Mesenchymal stem cell (in vitro differentiated cells and primary cell): ENCODE results near the gene CDH23.

ENCODE experiments used
- DNase-seq: peaks from one replicate; pipeline ENCODE4 v3.0.0-alpha.2; 2013
- H2AFZ ChIP-seq: one replicate; pipeline ENCODE4 v1.6.1; 2013; ENCODE audit warnings: low read depth, mild to moderate bottlenecking, control low read depth, inconsistent platforms, low read length, moderate library complexity
- H2AK5ac ChIP-seq: 2 replicates; pipeline ENCODE4 v1.6.1; 2013; ENCODE audit warnings: low read length, moderate library complexity, mild to moderate bottlenecking, inconsistent platforms; ENCODE audit not compliant: severe bottlenecking
- H2BK120ac ChIP-seq: one replicate; pipeline ENCODE4 v1.6.1; 2013; ENCODE audit warnings: low read depth, mild to moderate bottlenecking, inconsistent platforms, low read length, moderate library complexity
- H2BK12ac ChIP-seq, 2 experiments: one replicate each; pipeline ENCODE4 v1.6.1; 2013; ENCODE audit warnings: inconsistent platforms in 2 of 2, low read length in 2 of 2, mild to moderate bottlenecking in 2 of 2, moderate library complexity in 2 of 2, control low read depth in 1 of 2
- H2BK15ac ChIP-seq: one replicate; pipeline ENCODE4 v1.6.1; 2013; ENCODE audit warnings: mild to moderate bottlenecking, low read depth, inconsistent platforms; ENCODE audit not compliant: poor library complexity, severe bottlenecking
- H2BK5ac ChIP-seq: 2 replicates; pipeline ENCODE4 v1.6.1; 2013; ENCODE audit warnings: low read depth, mild to moderate bottlenecking, low read length, control low read depth, inconsistent platforms; ENCODE audit not compliant: poor library complexity, severe bottlenecking
- H3K14ac ChIP-seq, 2 experiments: one replicate each; pipeline ENCODE4 v1.6.1; 2013; ENCODE audit warnings: inconsistent platforms in 2 of 2, low read length in 2 of 2, control low read depth in 1 of 2, mild to moderate bottlenecking in 1 of 2, moderate library complexity in 1 of 2
- H3K18ac ChIP-seq, 2 experiments: one replicate each; pipeline ENCODE4 v1.6.1; 2013; ENCODE audit warnings: inconsistent platforms in 2 of 2, low read length in 2 of 2, control low read depth in 1 of 2, low read depth in 1 of 2, mild to moderate bottlenecking in 1 of 2
- H3K23ac ChIP-seq, 2 experiments: one replicate each; pipeline ENCODE4 v1.6.1; 2013; ENCODE audit warnings: inconsistent platforms in 2 of 2, low read length in 2 of 2, mild to moderate bottlenecking in 2 of 2, moderate library complexity in 2 of 2, control low read depth in 1 of 2
- H3K27ac ChIP-seq: 2 replicates; pipeline ENCODE4 v1.5.1; 2013; ENCODE audit warnings: mild to moderate bottlenecking, moderate library complexity, low read length, control low read depth, inconsistent platforms; ENCODE audit not compliant: poor library complexity, severe bottlenecking
- H3K27me3 ChIP-seq, 2 experiments: 2 replicates each; pipeline versions ENCODE4 v1.6.1 to v1.7.0; 2013; ENCODE audit warnings: low read length in 2 of 2, mild to moderate bottlenecking in 2 of 2, moderate library complexity in 2 of 2, control low read depth in 1 of 2, inconsistent platforms in 1 of 2; ENCODE audit not compliant: control insufficient read depth in 1 of 2, insufficient read depth in 1 of 2
- H3K36me3 ChIP-seq, 2 experiments: 2 replicates each; pipeline versions ENCODE4 v1.6.1 to v1.7.0; 2013; ENCODE audit warnings: low read length in 2 of 2, control low read depth in 1 of 2, inconsistent platforms in 1 of 2, low read depth in 1 of 2, mild to moderate bottlenecking in 1 of 2; ENCODE audit not compliant: insufficient read depth in 2 of 2, control insufficient read depth in 1 of 2
- H3K4ac ChIP-seq, 2 experiments: one replicate each; pipeline ENCODE4 v1.6.1; 2013; ENCODE audit warnings: inconsistent platforms in 2 of 2, low read length in 2 of 2, mild to moderate bottlenecking in 2 of 2, moderate library complexity in 2 of 2, control low read depth in 1 of 2, low read depth in 1 of 2
- H3K4me1 ChIP-seq: 2 replicates; pipeline ENCODE4 v1.6.1; 2013; ENCODE audit warnings: low read depth, low read length, control low read depth; ENCODE audit not compliant: control insufficient read depth, insufficient read depth
- H3K4me2 ChIP-seq: 2 replicates; pipeline ENCODE4 v1.6.1; 2013; ENCODE audit warnings: low read length, mild to moderate bottlenecking, inconsistent platforms; ENCODE audit not compliant: poor library complexity, severe bottlenecking
- H3K4me3 ChIP-seq, 2 experiments: 2 replicates each; pipeline versions ENCODE4 v1.5.1 to v1.7.0; 2013; ENCODE audit warnings: low read length in 2 of 2, mild to moderate bottlenecking in 2 of 2, control low read depth in 1 of 2, low read depth in 1 of 2; ENCODE audit not compliant: insufficient read depth in 1 of 2
- H3K79me1 ChIP-seq: replicated peaks from 2 replicates; pipeline ENCODE4 v1.6.1; 2013; ENCODE audit warnings: mild to moderate bottlenecking, control low read depth, low read length, inconsistent platforms; ENCODE audit not compliant: poor library complexity, severe bottlenecking
- H3K9ac ChIP-seq: 2 replicates; pipeline ENCODE4 v1.7.0; 2013; ENCODE audit warnings: mild to moderate bottlenecking, low read length, moderate library complexity
- H3K9me3 ChIP-seq: 2 replicates; pipeline ENCODE4 v1.7.0; 2013; ENCODE audit warnings: mild to moderate bottlenecking, low read length; ENCODE audit not compliant: control insufficient read depth
- H4K8ac ChIP-seq: one replicate; pipeline ENCODE4 v1.6.1; 2013; ENCODE audit warnings: inconsistent platforms, mild to moderate bottlenecking, low read length, moderate library complexity
- H4K91ac ChIP-seq: one replicate; pipeline ENCODE4 v1.6.1; 2013; ENCODE audit warnings: mild to moderate bottlenecking, low read length, inconsistent platforms
- WGBS: methylation state at CpG from one replicate; pipeline ENCODE4 v1.1.7; 2013; ENCODE audit warnings: mixed read lengths; 5-methylcytosine and 5-hydroxymethylcytosine counted together

The CDH23 gene

DNA sequence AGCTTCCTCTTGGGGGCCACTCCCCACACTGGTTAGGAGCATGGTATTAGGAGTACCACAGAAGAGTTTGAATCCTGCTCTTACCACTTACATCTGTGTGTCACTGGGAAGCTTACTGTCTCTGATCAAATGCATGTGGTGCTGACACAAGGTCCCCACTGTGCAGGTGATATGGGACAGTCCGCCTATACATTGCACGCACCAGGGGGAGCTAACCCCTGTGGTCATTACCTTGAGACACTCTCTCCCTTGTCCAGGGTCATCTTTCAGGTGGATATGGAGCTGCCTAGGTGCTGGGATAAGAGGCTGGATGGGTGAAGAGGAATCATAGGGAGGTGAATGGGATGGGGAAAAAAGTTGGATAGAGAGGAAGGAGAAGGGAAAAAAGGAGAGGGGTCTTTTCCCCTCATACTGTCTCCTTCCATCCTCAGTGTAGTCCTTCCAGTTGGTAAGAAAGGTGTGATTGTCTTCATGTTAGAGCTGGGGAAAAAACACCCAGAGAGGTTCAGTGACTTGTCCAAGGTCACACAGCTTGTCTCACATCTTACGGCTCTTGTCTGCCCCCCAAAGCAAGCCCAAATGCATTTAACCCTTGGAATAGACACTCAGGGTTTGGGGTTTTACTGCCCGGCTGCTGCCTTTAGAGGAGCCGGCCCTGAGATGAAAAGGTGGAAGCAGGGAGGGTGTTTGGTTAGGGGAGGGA lies 125.9 kb downstream of the CDH23 start:
- Histone ChIP-seq H3K9ac (no peak overlapping the region), H3K4me3 (no peak overlapping the region), H3K18ac (no peak overlapping the region), H2BK5ac (no peak overlapping the region), H2BK15ac (no peak overlapping the region), H3K4me2 (no peak overlapping the region), H3K27ac (no peak overlapping the region), H3K4me1 (peaks cover 7% of the 10 kb centered on the region), H3K23ac (no peak overlapping the region), H3K79me1 (no peaks in the 10 kb centered on the region), H3K36me3 (no peaks in the 10 kb centered on the region), H3K27me3 (peaks cover 56 to 73% of the 10 kb centered on the region in 2 experiments), H4K91ac (no peak overlapping the region), H2BK12ac (no peak overlapping the region), H3K9me3 (no peaks in the 10 kb centered on the region), H3K14ac (no peak overlapping the region), H3K4ac (no peak overlapping the region), H2AK5ac (no peak overlapping the region), H2BK120ac (no peak overlapping the region), H4K8ac (no peak overlapping the region), H2AFZ (no peak overlapping the region)
- no peak for DNase-seq
- WGBS: 81% methylated on average over 3 of the region's 5 CpGs

DNA sequence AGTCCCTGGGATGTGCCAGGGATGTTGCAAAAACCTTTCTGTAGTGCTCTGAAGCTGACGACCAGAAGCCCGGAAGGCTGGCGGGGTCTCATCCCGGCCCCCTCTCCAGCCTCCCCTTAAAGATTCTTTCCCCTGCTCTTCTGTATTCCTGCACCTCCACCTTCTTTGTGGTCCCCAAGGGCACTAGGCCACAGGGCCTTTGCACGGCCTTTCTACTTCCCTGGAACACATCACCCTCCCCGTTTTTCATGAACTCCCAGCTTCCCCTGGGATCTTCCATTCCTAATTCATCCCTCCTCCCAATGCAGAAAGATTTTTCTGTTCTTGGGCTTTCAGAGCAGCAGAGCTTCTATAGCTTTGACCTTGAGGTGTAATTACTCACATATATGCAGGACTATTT lies 127.0 kb downstream of the CDH23 start:
- H3K23ac ChIP-seq: no peak overlapping the region

DNA sequence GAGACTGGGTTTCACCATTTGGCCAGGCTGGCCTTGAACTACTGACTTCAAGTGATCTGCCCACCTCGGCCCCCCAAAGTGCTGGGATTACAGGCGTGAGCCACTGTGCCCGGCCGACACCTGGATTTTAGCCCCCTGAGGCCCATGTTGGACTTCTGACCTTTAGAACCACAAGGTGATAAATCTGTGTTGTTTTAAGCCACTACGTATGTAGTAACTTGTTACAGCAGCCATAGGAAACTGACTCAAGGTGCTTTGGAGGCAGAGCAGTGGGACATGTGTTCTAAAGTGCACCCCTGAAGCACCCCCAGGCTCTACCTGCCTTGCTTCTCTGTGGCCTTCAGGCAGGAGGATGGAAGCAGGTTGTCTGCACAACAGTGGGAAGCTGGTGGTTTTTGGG lies 128.4 kb downstream of the CDH23 start:
- H3K4ac ChIP-seq: no peak overlapping the region
- H3K4me1 ChIP-seq: peaks cover 9% of the 10 kb centered on the region
- no peak overlapping the region for H3K18ac ChIP-seq
- no peak overlapping the region for H3K4me3 ChIP-seq
- no peaks in the 10 kb centered on the region for H3K79me1 ChIP-seq
- H2AFZ ChIP-seq: no peak overlapping the region
- H2BK120ac ChIP-seq: no peak overlapping the region
- no peak overlapping the region for H2AK5ac ChIP-seq
- H3K27ac ChIP-seq: no peak overlapping the region
- H3K36me3 ChIP-seq: no peaks in the 10 kb centered on the region
- DNase-seq: no peak
- no peak overlapping the region for H3K9ac ChIP-seq
- H3K23ac ChIP-seq: no peak overlapping the region
- H3K27me3 ChIP-seq: peaks cover 52 to 77% of the 10 kb centered on the region in 2 experiments
- no peak overlapping the region for H2BK5ac ChIP-seq
- no peak overlapping the region for H2BK15ac ChIP-seq
- H3K9me3 ChIP-seq: no peaks in the 10 kb centered on the region
- no peak overlapping the region for H3K4me2 ChIP-seq
- no peak overlapping the region for H4K91ac ChIP-seq
- no peak overlapping the region for H3K14ac ChIP-seq
- no peak overlapping the region for H2BK12ac ChIP-seq
- 72% methylated on average over 5 of the region's 5 CpGs for WGBS
- H4K8ac ChIP-seq: no peak overlapping the region

More for the DNA sequence above, 127.0 kb downstream of the CDH23 start:
- H2BK15ac ChIP-seq: no peak overlapping the region
- no peak overlapping the region for H3K4ac ChIP-seq
- no peak overlapping the region for H2BK12ac ChIP-seq
- H3K36me3 ChIP-seq: no peaks in the 10 kb centered on the region
- H3K9me3 ChIP-seq: no peaks in the 10 kb centered on the region
- H3K4me3 ChIP-seq: no peak overlapping the region
- no peak overlapping the region for H2AK5ac ChIP-seq
- no peak overlapping the region for H3K4me2 ChIP-seq
- H2AFZ ChIP-seq: no peak overlapping the region
- DNase-seq: no peak
- H3K4me1 ChIP-seq: peaks cover 7% of the 10 kb centered on the region
- H4K91ac ChIP-seq: no peak overlapping the region
- no peak overlapping the region for H3K27ac ChIP-seq
- WGBS: 82% methylated on average over 6 of the region's 6 CpGs
- H3K14ac ChIP-seq: no peak overlapping the region
- no peak overlapping the region for H3K9ac ChIP-seq
- H3K18ac ChIP-seq: no peak overlapping the region
- H2BK120ac ChIP-seq: no peak overlapping the region
- H2BK5ac ChIP-seq: no peak overlapping the region
- peaks cover 56 to 75% of the 10 kb centered on the region in 2 experiments for H3K27me3 ChIP-seq
- H3K79me1 ChIP-seq: no peaks in the 10 kb centered on the region
- H4K8ac ChIP-seq: no peak overlapping the region

DNA sequence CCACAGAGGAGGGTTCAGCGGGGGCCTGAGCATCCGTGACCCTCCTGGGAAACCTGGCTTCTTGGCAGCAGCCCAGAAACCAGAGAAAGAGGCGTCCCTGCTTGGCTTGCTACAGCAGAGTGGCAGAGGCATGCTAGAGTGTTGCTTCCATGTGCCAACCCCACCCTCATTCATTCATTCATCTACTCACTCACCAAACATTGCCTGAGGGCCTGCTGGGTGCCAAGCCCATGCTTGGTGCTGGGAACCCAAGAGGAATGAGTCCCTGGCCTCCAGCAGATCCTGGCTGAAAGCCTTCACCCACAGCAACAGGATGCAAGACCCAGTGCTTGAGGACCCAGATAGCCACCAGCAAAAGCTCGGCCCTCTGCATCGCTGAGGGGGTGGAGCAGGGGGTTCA lies 129.0 kb downstream of the CDH23 start:
- H2AFZ ChIP-seq: no peak overlapping the region
- no peak overlapping the region for H3K4me3 ChIP-seq
- peaks cover 9% of the 10 kb centered on the region for H3K4me1 ChIP-seq
- no peak for DNase-seq
- no peaks in the 10 kb centered on the region for H3K79me1 ChIP-seq
- no peak overlapping the region for H3K18ac ChIP-seq
- no peak overlapping the region for H3K4ac ChIP-seq
- H3K4me2 ChIP-seq: no peak overlapping the region
- H2BK15ac ChIP-seq: no peak overlapping the region
- H2BK120ac ChIP-seq: no peak overlapping the region
- H4K8ac ChIP-seq: no peak overlapping the region
- no peak overlapping the region for H3K23ac ChIP-seq
- no peak overlapping the region for H2BK12ac ChIP-seq
- H2BK5ac ChIP-seq: no peak overlapping the region
- H3K27me3 ChIP-seq: peaks cover 50 to 74% of the 10 kb centered on the region in 2 experiments
- no peak overlapping the region for H3K27ac ChIP-seq
- no peaks in the 10 kb centered on the region for H3K36me3 ChIP-seq
- H3K9me3 ChIP-seq: no peaks in the 10 kb centered on the region
- no peak overlapping the region for H4K91ac ChIP-seq
- H3K14ac ChIP-seq: no peak overlapping the region
- no peak overlapping the region for H3K9ac ChIP-seq
- 76% methylated on average over 5 of the region's 5 CpGs for WGBS
- no peak overlapping the region for H2AK5ac ChIP-seq
